Caco-2 (cell line): ENCODE measurements around the gene ZBTB16. TPM values are rescaled to one million over a fixed set of nuclear protein-coding genes. Genes with fewer than 3 reads are reported as not detected.

ENCODE experiments used
- BruUV-seq: library from RNA; stranded (reverse); fragments of 400-500 nt; replicated peaks from 2 replicates; lab custom pipeline; 2021; lab: Mats Ljungman, UMichigan
- CTCF ChIA-PET: fragments of 300-600 bp; sonication (Branson Sonifier 250); formaldehyde crosslinking; loops from one replicate; lab custom pipeline; 2022; ENCODE audit warnings: antibody characterized with exemption; lab: Charles Lee
- POLR2A ChIA-PET: fragments of 300-600 bp; sonication (Branson Sonifier 250); formaldehyde crosslinking; loops from one replicate; lab custom pipeline; 2022; ENCODE audit warnings: antibody characterized with exemption; lab: Charles Lee
- DNase-seq, 2 experiments: peaks; one replicate each; pipeline versions ENCODE4 v3.0.0 to v3.0.0-alpha.2; 2020 to 2022
- H3K27me3 ChIP-seq: replicated peaks from 2 replicates; pipeline ENCODE4 v1.6.0; 2011; ENCODE audit warnings: low read length; ENCODE audit not compliant: control insufficient read depth, insufficient read depth
- H3K36me3 ChIP-seq: 2 replicates; pipeline ENCODE4 v1.5.1; 2011; ENCODE audit warnings: low read length; ENCODE audit not compliant: control insufficient read depth, insufficient read depth
- H3K4me1 ChIP-seq: fragments of 250-450 bp; sonication (Bioruptor Pico); 2 replicates; pipeline ENCODE4 v1.5.1; 2020; ENCODE audit warnings: mild to moderate bottlenecking
- H3K4me3 ChIP-seq: 2 replicates; pipeline ENCODE4 v1.5.1; 2011; ENCODE audit warnings: low read depth, mild to moderate bottlenecking, control low read depth, low read length
- H3K9me3 ChIP-seq: fragments of 250-450 bp; sonication (Bioruptor Pico); 2 replicates; pipeline ENCODE4 v1.5.1; 2020; ENCODE audit warnings: mild to moderate bottlenecking, moderate library complexity
- H3K27ac Mint-ChIP-seq: one replicate; pipeline ENCODE4 v1.8.0; 2022; ENCODE audit warnings: mixed read lengths; ENCODE audit not compliant: unreplicated experiment
- H3K27me3 Mint-ChIP-seq: one replicate; pipeline ENCODE4 v1.8.0; 2022; ENCODE audit warnings: mixed read lengths; ENCODE audit not compliant: insufficient read depth, unreplicated experiment
- H3K36me3 Mint-ChIP-seq: one replicate; pipeline ENCODE4 v1.8.0; 2022; ENCODE audit warnings: mild to moderate bottlenecking, mixed read lengths; ENCODE audit not compliant: insufficient read depth, unreplicated experiment
- H3K4me1 Mint-ChIP-seq: one replicate; pipeline ENCODE4 v1.8.0; 2022; ENCODE audit warnings: low read depth, mixed read lengths; ENCODE audit not compliant: unreplicated experiment
- H3K4me3 Mint-ChIP-seq: one replicate; pipeline ENCODE4 v1.8.0; 2022; ENCODE audit warnings: mild to moderate bottlenecking, moderate library complexity, mixed read lengths; ENCODE audit not compliant: unreplicated experiment
- H3K9me3 Mint-ChIP-seq: one replicate; pipeline ENCODE4 v1.8.0; 2022; ENCODE audit warnings: mixed read lengths; ENCODE audit not compliant: unreplicated experiment
- CTCF ChIP-seq, 2 experiments: fragments of 200-600 bp in 1 of 2; IDR thresholded peaks; 1 replicate in 1 of 2; 2 replicates in 1 of 2; pipeline versions ENCODE4 v1.5.1 to v1.8.0; 2011 to 2022; ENCODE audit warnings: antibody characterized with exemption in 1 of 2, control low read depth in 1 of 2, inconsistent platforms in 1 of 2, low read depth in 1 of 2, low read length in 1 of 2, mild to moderate bottlenecking in 1 of 2, moderate library complexity in 1 of 2; ENCODE audit not compliant: insufficient read depth in 1 of 2, severe bottlenecking in 1 of 2, unreplicated experiment in 1 of 2
- intact Hi-C: fragments of 100-400 bp; cut with micrococcal nuclease; formaldehyde crosslinking; loops from one replicate; pipeline ENCODE4 v1.10.0; 2022; ENCODE audit not compliant: unreplicated experiment
- total RNA-seq: library from RNA; stranded (reverse); gene quantifications from 2 replicates; pipeline ENCODE4 v1.2.3, GENCODE V29; 2022

ZBTB16 gene
- total RNA-seq, 1 experiment from 2014 or later, result 12.7 TPM

DNA sequence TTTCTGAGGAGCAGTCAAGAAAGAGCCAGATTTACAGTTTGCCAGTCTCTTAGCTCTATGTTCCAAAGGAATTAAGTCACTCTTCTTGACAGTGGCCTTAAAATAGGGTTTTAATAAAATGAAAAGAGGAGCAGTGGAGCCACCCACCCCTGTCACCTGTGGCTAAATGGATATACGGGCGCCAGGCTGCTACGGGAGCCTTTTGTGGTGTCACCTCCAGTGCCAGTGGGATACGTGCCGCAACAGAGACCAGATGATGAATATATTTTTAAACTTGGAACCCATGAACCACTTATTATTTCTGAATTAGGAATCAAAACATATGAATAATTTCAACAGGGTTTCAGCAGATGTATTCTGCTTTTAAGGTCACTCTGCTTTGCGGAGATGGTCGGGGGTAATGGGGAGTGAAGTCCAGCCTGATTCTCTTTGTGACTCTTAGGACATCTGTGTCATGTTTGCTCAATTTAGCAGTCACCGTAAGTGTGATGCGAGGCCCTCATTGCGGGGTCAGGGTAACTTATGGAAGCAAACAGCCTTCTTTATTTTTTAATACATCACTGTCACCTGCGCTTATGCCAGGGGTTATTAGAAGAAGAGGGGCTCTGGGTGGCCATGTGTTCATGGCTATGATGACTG, 64.3 kb downstream of the ZBTB16 start:
- no peak overlapping the region for H3K4me3 ChIP-seq
- intact Hi-C loops, result no loop called here
- Mint-ChIP-seq H3K4me1 (no peaks in the 10 kb centered on the region), H3K9me3 (no peaks in the 10 kb centered on the region), H3K27me3 (no peaks in the 10 kb centered on the region), H3K27ac (no peak overlapping the region), H3K4me3 (no peak overlapping the region), H3K36me3 (no peaks in the 10 kb centered on the region)
- H3K4me1 ChIP-seq, result peaks cover 3% of the 10 kb centered on the region; the same call in 1 of the 2 replicates
- CTCF ChIA-PET, result interaction anchor here (0.5 kb wide), 1 partner anchor 24 kb away, joined by 3 read pairs; no protein-coding TSS in a partner anchor
- no peaks in the 10 kb centered on the region for H3K9me3 ChIP-seq
- H3K27me3 ChIP-seq, result no peaks in the 10 kb centered on the region
- no peaks in the 10 kb centered on the region for H3K36me3 ChIP-seq
- POLR2A ChIA-PET, result no interaction called here
- TF ChIP-seq CTCF (IDR thresholded peaks at IDR 0.05; ENCODE audit: insufficient read depth in 1 of 2, low read depth in 1 of 2, low read length in 1 of 2, severe bottlenecking in 1 of 2, unreplicated experiment in 1 of 2), result no peak
- no peak for DNase-seq
- BruUV-seq, result no TSS peak

DNA sequence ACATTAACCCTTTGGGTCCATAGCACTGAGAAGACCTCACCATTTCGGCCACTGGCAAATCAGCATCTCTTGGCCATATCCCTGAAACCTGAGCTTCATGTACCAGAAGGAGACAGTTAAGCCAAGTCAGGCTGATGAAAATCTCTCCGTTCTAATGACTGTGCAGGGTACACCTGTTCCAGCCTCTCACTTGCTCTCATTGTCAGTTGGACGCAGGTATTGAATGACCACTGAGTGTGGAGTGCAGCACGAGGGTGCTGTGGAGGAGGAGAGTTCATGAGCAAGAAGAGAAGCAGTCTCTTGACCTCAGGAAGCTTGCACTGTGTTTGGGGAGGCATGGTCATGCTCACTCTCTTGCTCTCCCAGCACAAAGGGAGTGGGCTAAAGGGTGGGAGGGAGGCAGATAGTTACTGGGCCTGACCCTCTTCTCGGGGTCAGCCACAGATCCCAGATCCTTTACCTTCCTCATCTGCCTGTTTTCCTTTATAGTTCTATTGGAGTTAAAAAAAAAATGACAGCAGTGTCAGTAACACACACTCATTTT, 65.2 kb downstream of the ZBTB16 start:
- Mint-ChIP-seq H3K27ac (no peak overlapping the region), H3K9me3 (no peaks in the 10 kb centered on the region), H3K27me3 (no peaks in the 10 kb centered on the region), H3K4me3 (no peak overlapping the region), H3K36me3 (no peaks in the 10 kb centered on the region), H3K4me1 (no peaks in the 10 kb centered on the region)
- no peak for TF ChIP-seq CTCF (IDR thresholded peaks at IDR 0.05; ENCODE audit: insufficient read depth in 1 of 2, low read depth in 1 of 2, low read length in 1 of 2, severe bottlenecking in 1 of 2, unreplicated experiment in 1 of 2)
- DNase-seq, result no peak
- H3K4me1 ChIP-seq, result peaks cover 3% of the 10 kb centered on the region; the same call in 1 of the 2 replicates
- H3K9me3 ChIP-seq, result no peaks in the 10 kb centered on the region
- CTCF ChIA-PET, result no interaction called here
- no TSS peak for BruUV-seq
- no peaks in the 10 kb centered on the region for H3K36me3 ChIP-seq
- POLR2A ChIA-PET, result no interaction called here
- intact Hi-C loops, result no loop called here
- no peak overlapping the region for H3K4me3 ChIP-seq
- no peaks in the 10 kb centered on the region for H3K27me3 ChIP-seq

DNA sequence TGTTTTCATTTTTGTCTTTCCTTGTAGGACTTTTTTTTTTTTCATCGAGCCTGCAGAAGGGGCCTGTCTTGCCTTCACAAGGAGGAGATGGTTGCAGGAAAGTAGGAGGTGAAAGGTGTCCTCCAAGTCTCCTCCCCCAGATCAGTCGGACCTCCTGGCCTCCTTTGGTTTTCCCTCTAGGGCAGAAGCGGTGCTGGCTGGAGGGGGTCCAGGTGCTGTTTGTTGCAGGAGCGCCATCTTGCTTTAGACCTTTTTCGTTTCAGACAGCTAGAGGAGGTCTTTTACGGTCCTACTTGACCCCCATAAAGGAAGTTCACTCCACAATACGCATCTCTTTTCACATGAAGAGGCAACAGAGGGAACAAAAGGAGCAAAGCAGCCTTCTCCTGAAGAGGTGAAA, 66.0 kb downstream of the ZBTB16 start:
- H3K36me3 Mint-ChIP-seq, result no peaks in the 10 kb centered on the region
- CTCF ChIA-PET, result no interaction called here
- H3K9me3 ChIP-seq, result no peaks in the 10 kb centered on the region
- no peaks in the 10 kb centered on the region for H3K36me3 ChIP-seq
- H3K27me3 ChIP-seq, result no peaks in the 10 kb centered on the region
- no peak for DNase-seq
- H3K4me3 Mint-ChIP-seq, result no peak overlapping the region
- peaks cover 3% of the 10 kb centered on the region; the same call in 1 of the 2 replicates for H3K4me1 ChIP-seq
- no peaks in the 10 kb centered on the region for H3K4me1 Mint-ChIP-seq
- no peaks in the 10 kb centered on the region for H3K27me3 Mint-ChIP-seq
- no peaks in the 10 kb centered on the region for H3K9me3 Mint-ChIP-seq
- no peak overlapping the region for H3K4me3 ChIP-seq
- intact Hi-C loops, result no loop called here
- no TSS peak for BruUV-seq
- POLR2A ChIA-PET, result no interaction called here
- no peak for TF ChIP-seq CTCF (IDR thresholded peaks at IDR 0.05; ENCODE audit: insufficient read depth in 1 of 2, low read depth in 1 of 2, low read length in 1 of 2, severe bottlenecking in 1 of 2, unreplicated experiment in 1 of 2)
- H3K27ac Mint-ChIP-seq, result no peak overlapping the region
